IMR-90 (cell line): ENCODE measurements around the gene LARP1B. TPM values are rescaled to one million over a fixed set of nuclear protein-coding genes. Genes with fewer than 3 reads are reported as not detected.

Experiments used
- ATAC-seq: fragments of 200-7000 bp; cut with Tn5 transposase; 2 replicates; pipeline ENCODE4 v1.9.1; 2020; ENCODE audit warnings: low read depth, mild to moderate bottlenecking, moderate library complexity
- BruUV-seq: library from RNA; stranded (reverse); fragments of 400-500 nt; replicated peaks from 2 replicates; lab custom pipeline; 2021; lab: Mats Ljungman, UMichigan
- CTCF ChIA-PET: fragments of 300-600 bp; formaldehyde crosslinking; extraction: SDS; loops from one replicate; lab custom pipeline; 2021; ENCODE audit warnings: antibody characterized with exemption; lab: Yijun Ruan, JAX
- POLR2A ChIA-PET: fragments of 300-600 bp; sonication (Branson Sonifier 250); formaldehyde crosslinking; loops from one replicate; lab custom pipeline; 2022; ENCODE audit warnings: antibody characterized with exemption; ENCODE audit not compliant: unreplicated experiment; lab: Charles Lee
- DNase-seq: peaks from one replicate; pipeline ENCODE4 v3.0.0; 2013
- H2AFZ ChIP-seq: replicated peaks from 2 replicates; pipeline ENCODE3; 2013; ENCODE audit warnings: low read length, mild to moderate bottlenecking; ENCODE audit not compliant: poor library complexity
- H2AK5ac ChIP-seq: 2 replicates; pipeline ENCODE4 v1.6.1; 2013; ENCODE audit warnings: low read depth, low read length, inconsistent platforms
- H2AK9ac ChIP-seq: replicated peaks from 2 replicates; pipeline ENCODE3; 2013; ENCODE audit warnings: mild to moderate bottlenecking, low read depth, low read length, moderate library complexity; ENCODE audit not compliant: poor library complexity
- H2BK120ac ChIP-seq: 2 replicates; pipeline ENCODE4 v1.6.1; 2013; ENCODE audit warnings: low read depth, low read length, inconsistent platforms
- H2BK15ac ChIP-seq: 3 replicates; pipeline ENCODE4 v1.6.1; 2013; ENCODE audit warnings: low read depth, low read length, inconsistent platforms
- H2BK20ac ChIP-seq: 2 replicates; pipeline ENCODE4 v1.6.1; 2013; ENCODE audit warnings: low read depth, mild to moderate bottlenecking, inconsistent platforms, low read length, moderate library complexity
- H2BK5ac ChIP-seq: 2 replicates; pipeline ENCODE4 v1.6.1; 2013; ENCODE audit warnings: mild to moderate bottlenecking, low read depth, low read length, inconsistent platforms; ENCODE audit not compliant: poor library complexity, severe bottlenecking
- H3K14ac ChIP-seq: replicated peaks from 2 replicates; pipeline ENCODE4 v1.6.1; 2013; ENCODE audit warnings: low read depth, low read length, inconsistent platforms
- H3K18ac ChIP-seq: 2 replicates; pipeline ENCODE4 v1.6.1; 2013; ENCODE audit warnings: low read depth, low read length, control low read depth
- H3K23ac ChIP-seq: 2 replicates; pipeline ENCODE4 v1.6.1; 2013; ENCODE audit warnings: low read depth, low read length, inconsistent platforms
- H3K27ac ChIP-seq: 2 replicates; pipeline ENCODE4 v1.5.1; 2013; ENCODE audit warnings: mild to moderate bottlenecking, control low read depth, low read length; ENCODE audit not compliant: insufficient read depth
- H3K27me3 ChIP-seq: 2 replicates; pipeline ENCODE4 v1.6.1; 2013; ENCODE audit warnings: low read length; ENCODE audit not compliant: control insufficient read depth, insufficient read depth
- H3K36me3 ChIP-seq: 2 replicates; pipeline ENCODE4 v1.6.1; 2013; ENCODE audit warnings: low read length, mixed read lengths; ENCODE audit not compliant: control insufficient read depth, insufficient read depth
- H3K4ac ChIP-seq: 2 replicates; pipeline ENCODE4 v1.6.1; 2013; ENCODE audit warnings: low read depth, low read length, inconsistent platforms
- H3K4me1 ChIP-seq: 2 replicates; pipeline ENCODE4 v1.6.1; 2013; ENCODE audit warnings: low read length, mixed read lengths; ENCODE audit not compliant: control insufficient read depth, insufficient read depth
- H3K4me2 ChIP-seq: 2 replicates; pipeline ENCODE4 v1.6.1; 2013; ENCODE audit warnings: low read depth, mild to moderate bottlenecking, control low read depth, low read length, moderate library complexity
- H3K4me3 ChIP-seq: 2 replicates; pipeline ENCODE4 v1.5.1; 2013; ENCODE audit warnings: low read depth, mild to moderate bottlenecking, control low read depth, low read length, moderate library complexity; ENCODE audit not compliant: insufficient read depth
- H3K56ac ChIP-seq: 2 replicates; pipeline ENCODE4 v1.6.1; 2013; ENCODE audit warnings: low read length, inconsistent platforms; ENCODE audit not compliant: insufficient read depth; ENCODE audit errors: extremely low read depth
- H3K79me1 ChIP-seq, 2 experiments: 2 replicates each; pipeline ENCODE4 v1.6.1; 2013; ENCODE audit warnings: low read length in 2 of 2, inconsistent platforms in 1 of 2, low read depth in 1 of 2
- H3K9ac ChIP-seq: 2 replicates; pipeline ENCODE4 v1.6.1; 2013; ENCODE audit warnings: low read depth, low read length, control low read depth
- H3K9me1 ChIP-seq: 2 replicates; pipeline ENCODE4 v1.6.1; 2013; ENCODE audit warnings: low read length, inconsistent platforms; ENCODE audit not compliant: insufficient read depth
- H3K9me3 ChIP-seq: 2 replicates; pipeline ENCODE4 v1.6.1; 2013; ENCODE audit warnings: low read length; ENCODE audit not compliant: control insufficient read depth, insufficient read depth
- H4K20me1 ChIP-seq: 2 replicates; pipeline ENCODE4 v1.6.1; 2013; ENCODE audit warnings: low read length, inconsistent platforms; ENCODE audit not compliant: insufficient read depth
- H4K5ac ChIP-seq: 2 replicates; pipeline ENCODE4 v1.6.1; 2013; ENCODE audit warnings: mild to moderate bottlenecking, low read depth, low read length, control low read depth
- H4K8ac ChIP-seq, 2 experiments: 2 replicates each; pipeline ENCODE4 v1.6.1; 2013; ENCODE audit warnings: low read depth in 2 of 2, low read length in 2 of 2, control low read depth in 1 of 2, inconsistent platforms in 1 of 2
- H4K91ac ChIP-seq: 2 replicates; pipeline ENCODE4 v1.6.1; 2013; ENCODE audit warnings: low read depth, low read length, inconsistent platforms; ENCODE audit not compliant: insufficient read depth
- FOS ChIP-seq: fragments of 150-350 bp; IDR thresholded peaks from 2 replicates; pipeline ENCODE4 v1.6.1; 2016; ENCODE audit warnings: low read depth, low read length
- MXI1 ChIP-seq: IDR thresholded peaks from 2 replicates; pipeline ENCODE4 v1.6.1; 2012; ENCODE audit warnings: low read depth, mild to moderate bottlenecking, low read length, moderate library complexity, borderline replicate concordance
- RAD21 ChIP-seq: IDR thresholded peaks from 2 replicates; pipeline ENCODE4 v1.6.1; 2012; ENCODE audit warnings: low read length, improper control_type of control experiment
- SMC3 ChIP-seq: fragments of 150-350 bp; IDR thresholded peaks from 2 replicates; pipeline ENCODE4 v1.6.1; 2016; ENCODE audit warnings: low read depth, mild to moderate bottlenecking, antibody characterized with exemption, low read length, moderate library complexity
- WGBS, 2 experiments: methylation state at CpG; one replicate each; pipeline versions ENCODE4 v1.1.5 to v1.1.7; 2013; ENCODE audit warnings: missing lambda C conversion rate in 2 of 2; ENCODE audit not compliant: insufficient read length in 1 of 2; ENCODE audit errors: extremely low coverage in 2 of 2; 5-methylcytosine and 5-hydroxymethylcytosine counted together
- dilution Hi-C: fragments of 300-500 bp; cut with HindIII; formaldehyde crosslinking; loops from one replicate; pipeline ENCODE4 v1.14.3; 2018; ENCODE audit warnings: low sequenced_read_pairs; ENCODE audit not compliant: unreplicated experiment
- in situ Hi-C: fragments of 300-500 bp; cut with MboI; formaldehyde crosslinking; loops from 3 replicates; pipeline ENCODE4 v1.14.3; 2019; ENCODE audit warnings: low sequenced_read_pairs, inconsistent platforms, mixed read lengths
- intact Hi-C: fragments of 100-400 bp; cut with micrococcal nuclease; formaldehyde crosslinking; loops from 2 replicates; pipeline ENCODE4 v1.10.0; 2022
- polyA plus RNA-seq, 3 experiments: library from polyadenylated mRNA; depleted of rRNA; stranded (reverse); fragments of >200 nt; gene quantifications; 2 replicates each; pipeline ENCODE4 v1.2.3, GENCODE V29; 2012; ENCODE audit warnings: low replicate concordance in 1 of 3
- total RNA-seq: library from RNA; depleted of rRNA; stranded (reverse); fragments of >200 nt; gene quantifications from 2 replicates; pipeline ENCODE4 v1.2.3, GENCODE V29; 2012

Gene LARP1B
- total and polyA plus RNA-seq, 2 of the 4 experiments (the other 2 are of a cell fraction): 8.8 to 11.1 TPM

- BruUV-seq: no TSS peak
- H3K4me3 ChIP-seq: no peak overlapping the region
- no peak for TF ChIP-seq FOS
- TF ChIP-seq SMC3: no peak
- no peak for TF ChIP-seq RAD21
- no peak for TF ChIP-seq MXI1
- no peak overlapping the region for H3K27ac ChIP-seq
- H3K9ac ChIP-seq: no peak overlapping the region
- no peak overlapping the region for H2AK9ac ChIP-seq
- DNase-seq (no peak), ATAC-seq (no peak)
- peaks cover 0 to 3% of the 10 kb centered on the region in 2 experiments; a peak in 1 of 4 replicates for H3K79me1 ChIP-seq
- H2AFZ ChIP-seq: no peak overlapping the region
- no peak overlapping the region for H3K14ac ChIP-seq
- no peaks in the 10 kb centered on the region for H4K20me1 ChIP-seq
- in situ Hi-C loops (loop anchor here (25.0 kb wide), 1 partner anchor 376 kb away; no protein-coding TSS in a partner anchor), intact Hi-C loops (no loop called here), dilution Hi-C loops (no loop called here)
- POLR2A ChIA-PET: no interaction called here
- CTCF ChIA-PET: no interaction called here
- peaks cover 7% of the 10 kb centered on the region for H3K36me3 ChIP-seq
- H4K5ac ChIP-seq: no peak overlapping the region
- WGBS, 2 experiments: no CpG with 5 or more reads among the region's 2 CpGs
- no peaks in the 10 kb centered on the region for H3K9me1 ChIP-seq
- no peak overlapping the region for H2BK15ac ChIP-seq
- peaks cover 3% of the 10 kb centered on the region for H3K4me1 ChIP-seq
- H3K27me3 ChIP-seq: no peaks in the 10 kb centered on the region
- no peak overlapping the region for H3K56ac ChIP-seq
- no peak overlapping the region for H4K8ac ChIP-seq
- H3K4ac ChIP-seq: no peak overlapping the region
- peaks cover 5% of the 10 kb centered on the region for H3K9me3 ChIP-seq
- no peak overlapping the region for H3K4me2 ChIP-seq
- H2BK5ac ChIP-seq: no peak overlapping the region
- H2BK120ac ChIP-seq: no peak overlapping the region
- no peak overlapping the region for H2BK20ac ChIP-seq
- no peak overlapping the region for H2AK5ac ChIP-seq
- no peak overlapping the region for H3K23ac ChIP-seq
- H3K18ac ChIP-seq: no peak overlapping the region
- H4K91ac ChIP-seq: no peak overlapping the region
These were observed 125.5 kb downstream of the LARP1B start for GRCh38 chr4:128186623-128187022.
